GM23248 (cell line): ENCODE results near the gene CD274.

Source experiments
- EZH2 ChIP-seq: fragments of 200-600 bp; sonication (generic); IDR thresholded peaks from 2 replicates; pipeline ENCODE4 v1.6.1; 2018; ENCODE audit warnings: antibody characterized with exemption, mild to moderate bottlenecking; ENCODE audit not compliant: insufficient read depth, poor library complexity, severe bottlenecking
- EZH2phosphoT487 ChIP-seq: fragments of 200-600 bp; sonication (generic); IDR thresholded peaks from 2 replicates; pipeline ENCODE4 v1.6.1; 2018; ENCODE audit warnings: antibody characterized with exemption, moderate library complexity, mild to moderate bottlenecking, low read depth; ENCODE audit not compliant: insufficient read depth

GRCh38 chr9:5437254-5438216, 12.8 kb upstream of the CD274 start, which contains the start of gene PLGRKT:
- TF ChIP-seq EZH2phosphoT487 (no peak), EZH2 (no peak)
